ENCODE results near the gene UBE2O.

UBE2O gene

GRCh38 chr17:76410328-76410965 lies 42.5 kb downstream of the UBE2O start:
- no peak for DNase-seq

DNA sequence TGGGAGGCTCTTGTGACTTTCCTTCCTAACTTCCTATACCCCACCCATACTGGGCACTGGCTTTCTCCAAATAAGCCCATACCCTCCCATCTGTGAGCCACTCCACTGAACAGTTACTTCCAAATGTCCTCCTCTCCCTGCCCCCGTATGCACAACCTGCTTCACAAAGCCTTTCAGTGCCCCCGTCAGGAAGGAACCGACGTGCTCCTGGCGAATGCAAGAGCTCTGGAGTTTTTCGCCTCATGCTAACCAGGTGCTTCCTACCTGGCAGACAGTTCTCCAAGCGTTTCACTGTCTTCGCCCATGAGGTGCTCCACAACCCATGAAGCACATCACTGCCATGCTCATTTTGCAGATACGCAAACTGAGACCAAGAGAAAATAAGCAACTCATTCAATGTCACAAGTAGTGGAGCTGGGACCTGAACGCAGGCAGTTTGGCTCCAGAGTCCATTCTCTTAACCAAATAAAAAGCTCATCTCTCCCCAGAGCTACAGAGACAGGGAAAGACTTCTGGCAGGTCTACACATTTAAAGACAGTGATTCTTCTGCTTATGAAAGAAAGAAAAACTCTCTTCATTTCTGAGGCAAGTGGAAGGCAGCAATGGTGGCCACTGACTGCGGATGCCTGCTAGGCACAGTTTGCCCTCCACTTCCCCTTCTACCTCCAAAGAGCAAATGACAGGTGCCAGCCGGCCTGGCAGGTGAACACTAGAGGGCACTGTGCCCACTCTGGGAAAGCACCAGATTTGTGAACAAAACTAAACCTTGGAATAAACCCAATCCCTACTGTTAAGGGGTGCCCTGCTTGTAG lies 44.7 kb downstream of the UBE2O start:
- DNase-seq: peak; percentile 41

GRCh38 chr17:76407509-76407908 lies 45.4 kb downstream of the UBE2O start:
- DNase-seq: no peak

GRCh38 chr17:76405967-76406647 lies 46.8 kb downstream of the UBE2O start:
- DNase-seq: peak; percentile 80

GRCh38 chr17:76405607-76405966 lies 47.4 kb downstream of the UBE2O start:
- DNase-seq: no peak

GRCh38 chr17:76404976-76405563 lies 47.9 kb downstream of the UBE2O start:
- no peak for DNase-seq

GRCh38 chr17:76404256-76404655 lies 48.7 kb downstream of the UBE2O start:
- DNase-seq: no peak

GRCh38 chr17:76402711-76403110 lies 50.2 kb downstream of the UBE2O start:
- DNase-seq: no peak

- DNase-seq: no peak
Observed at GRCh38 chr17:76399175-76400172, 53.5 kb downstream of the UBE2O start.

GRCh38 chr17:76398523-76399174 lies 54.3 kb downstream of the UBE2O start:
- DNase-seq: no peak

GRCh38 chr17:76397687-76398522 lies 55.0 kb downstream of the UBE2O start:
- peak; percentile 79 for DNase-seq

DNA sequence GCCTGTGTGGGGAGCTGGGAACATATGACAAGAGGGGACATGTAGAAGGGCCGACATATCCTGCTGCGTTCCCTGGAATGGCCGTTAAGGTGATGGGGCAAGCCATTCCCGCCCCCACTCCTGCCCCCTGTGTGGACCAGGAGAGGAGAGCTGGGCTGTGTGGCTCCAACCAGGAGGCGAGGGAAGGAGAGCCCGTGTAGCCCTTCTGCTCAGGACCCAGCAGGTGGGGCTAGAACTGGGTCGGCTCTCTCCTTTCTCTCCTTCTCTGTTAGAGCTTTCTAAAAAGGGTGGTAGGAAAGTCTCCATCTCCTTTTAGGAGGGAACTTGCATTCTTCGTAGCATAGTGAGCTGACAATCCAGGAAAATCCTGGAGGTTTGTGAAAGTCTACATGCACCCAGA lies 55.8 kb downstream of the UBE2O start:
- no peak for DNase-seq

DNA sequence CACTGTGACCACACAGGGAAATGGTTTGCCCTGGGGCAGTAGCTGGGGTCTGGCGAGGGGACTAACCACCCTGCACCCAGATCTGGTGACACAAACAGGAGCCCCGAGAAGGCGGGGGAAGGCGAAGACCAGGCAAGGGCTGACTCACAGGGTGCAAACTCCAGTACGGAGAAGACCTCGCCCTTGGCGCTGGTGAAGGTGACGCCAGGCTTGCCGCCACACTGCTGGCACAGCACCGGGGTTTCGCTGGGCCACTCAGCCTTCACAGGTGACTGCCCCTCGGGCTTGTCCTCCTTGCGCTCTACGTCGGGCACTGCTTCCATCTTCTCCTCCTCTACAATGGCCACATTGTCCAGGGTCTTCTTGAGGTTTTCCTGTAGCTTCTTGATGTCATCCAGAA lies 57.0 kb downstream of the UBE2O start:
- no peak for DNase-seq

DNA sequence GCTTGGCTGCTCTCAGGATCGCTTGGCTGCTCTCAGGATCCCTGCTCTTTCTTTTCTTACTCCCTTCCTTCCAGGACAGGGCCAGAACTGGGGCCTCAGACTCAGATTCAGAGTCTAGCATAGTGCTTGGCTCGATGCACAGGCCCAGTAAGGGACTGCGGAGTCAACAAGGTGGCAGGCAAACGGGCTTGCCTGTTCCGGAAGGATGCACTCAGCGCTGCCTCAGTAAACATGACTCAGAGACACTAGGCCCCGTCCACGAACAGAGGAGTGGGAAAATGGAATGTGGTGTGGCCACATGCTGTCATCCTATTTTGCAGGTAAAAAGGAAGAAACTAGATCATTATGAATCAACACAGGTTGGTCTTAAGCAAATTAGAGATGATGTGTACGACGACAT lies 58.8 kb downstream of the UBE2O start:
- DNase-seq: no peak

DNA sequence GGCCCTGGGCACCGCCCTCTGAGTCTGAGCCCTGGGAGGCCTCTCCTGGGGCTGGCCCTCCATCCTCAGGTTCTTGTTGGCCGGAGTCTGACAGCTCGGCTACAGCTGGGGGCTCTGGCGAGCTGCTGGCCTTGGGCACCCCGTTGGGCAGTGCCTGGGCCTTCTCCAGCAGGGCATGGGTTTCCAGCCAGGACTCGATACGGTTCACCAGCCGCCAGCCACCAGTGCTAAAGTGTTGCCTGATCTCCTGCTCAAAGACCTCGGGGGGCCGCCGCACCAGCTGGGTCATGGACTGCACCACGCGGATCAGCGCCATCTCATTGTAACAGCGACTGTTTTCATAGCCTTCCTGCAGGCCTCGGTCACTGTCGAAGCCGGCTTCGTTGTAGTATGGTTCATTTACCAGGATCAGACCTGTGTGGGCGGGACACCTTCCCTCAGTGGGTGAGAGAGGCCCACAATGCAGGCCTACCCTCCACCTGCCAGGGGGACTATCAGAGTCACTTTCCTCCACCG lies 61.7 kb downstream of the UBE2O start:
- no peak for DNase-seq

GRCh38 chr17:76390003-76390421 lies 62.9 kb downstream of the UBE2O start:
- no peak for DNase-seq

- no peak for DNase-seq
Observed at GRCh38 chr17:76388966-76389888, 63.7 kb downstream of the UBE2O start.

GRCh38 chr17:76386966-76387765 lies 65.8 kb downstream of the UBE2O start:
- DNase-seq: no peak
